GM12878 (cell line): ENCODE measurements around the gene MAD1L1. TPM values are rescaled to one million over a fixed set of nuclear protein-coding genes. Genes with fewer than 3 reads are reported as not detected.

Experiments
- ATAC-seq: fragments of 200-7000 bp; cut with Tn5 transposase; 3 replicates; pipeline ENCODE4 v1.9.1; 2020; ENCODE audit warnings: mild to moderate bottlenecking, moderate library complexity
- BruUV-seq: library from RNA; stranded (reverse); fragments of 400-500 nt; replicated peaks from 2 replicates; lab custom pipeline; 2021; lab: Mats Ljungman, UMichigan
- CTCF ChIA-PET: fragments of 300-600 bp; sonication (Branson Sonifier 250); formaldehyde crosslinking; extraction: SDS; loops from one replicate; lab custom pipeline; 2021; ENCODE audit warnings: inconsistent platforms; lab: Yijun Ruan, JAX
- POLR2A ChIA-PET: fragments of 350-600 bp; formaldehyde crosslinking; extraction: SDS; loops from one replicate; lab custom pipeline; 2021; ENCODE audit warnings: inconsistent platforms; lab: Charles Lee
- RAD21 ChIA-PET: fragments of 300-600 bp; sonication (Branson Sonifier 250); formaldehyde crosslinking; loops from one replicate; lab custom pipeline; 2023; ENCODE audit warnings: antibody characterized with exemption; ENCODE audit not compliant: unreplicated experiment; lab: Charles Lee
- SMC1A ChIA-PET: fragments of 300-600 bp; sonication (Branson Sonifier 250); formaldehyde crosslinking; loops from one replicate; lab custom pipeline; 2023; ENCODE audit not compliant: unreplicated experiment, uncharacterized antibody; lab: Charles Lee
- DNase-seq: peaks from one replicate; pipeline ENCODE4 v3.0.0-alpha.2; 2011; ENCODE audit warnings: low read depth, low spot score
- FAIRE-seq: peaks from 3 replicates; lab custom pipeline; 2011; peaks lifted over from hg19 to GRCh38; lab: Jason Lieb, UNC
- H2AFZ ChIP-seq: 2 replicates; pipeline ENCODE4 v1.6.0; 2011; ENCODE audit warnings: low read depth, low read length, control low read depth; ENCODE audit not compliant: control insufficient read depth
- H3K27ac ChIP-seq: 2 replicates; pipeline ENCODE4 v1.5.1; 2011; ENCODE audit warnings: control low read depth; ENCODE audit not compliant: control insufficient read depth, insufficient read depth
- H3K27me3 ChIP-seq, 2 experiments: replicated peaks in 1 of 2; 2 replicates each; pipeline versions ENCODE4 v1.6.0 to v1.6.1; 2011; ENCODE audit warnings: low read length in 1 of 2; ENCODE audit not compliant: control insufficient read depth in 2 of 2, insufficient read depth in 2 of 2
- H3K36me3 ChIP-seq, 2 experiments: 2 replicates each; pipeline ENCODE4 v1.5.1; 2011; ENCODE audit warnings: low read length in 1 of 2; ENCODE audit not compliant: control insufficient read depth in 2 of 2, insufficient read depth in 2 of 2
- H3K4me1 ChIP-seq: 2 replicates; pipeline ENCODE4 v1.6.1; 2011; ENCODE audit warnings: mild to moderate bottlenecking, low read length, moderate library complexity, mixed read lengths; ENCODE audit not compliant: control insufficient read depth, insufficient read depth
- H3K4me2 ChIP-seq: 2 replicates; pipeline ENCODE4 v1.6.0; 2011; ENCODE audit warnings: control low read depth; ENCODE audit not compliant: control insufficient read depth, insufficient read depth
- H3K4me3 ChIP-seq: fragments of 200-600 bp; sonication (generic); 2 replicates; pipeline ENCODE4 v1.5.1; 2016
- H3K79me2 ChIP-seq: 2 replicates; pipeline ENCODE4 v1.6.0; 2011; ENCODE audit warnings: low read length; ENCODE audit not compliant: control insufficient read depth, insufficient read depth
- H3K9ac ChIP-seq: 2 replicates; pipeline ENCODE4 v1.8.0; 2011; ENCODE audit warnings: low read length, control low read depth, mixed read lengths; ENCODE audit not compliant: control insufficient read depth, insufficient read depth
- H3K9me3 ChIP-seq: replicated peaks from 3 replicates; pipeline ENCODE4 v1.5.1; 2011; ENCODE audit warnings: mild to moderate bottlenecking, low read length; ENCODE audit not compliant: control insufficient read depth, insufficient read depth
- H4K20me1 ChIP-seq: 2 replicates; pipeline ENCODE4 v1.6.0; 2011; ENCODE audit not compliant: control insufficient read depth, insufficient read depth
- ASH2L ChIP-seq: fragments of 300-600, 200-600 bp; sonication (generic); IDR thresholded peaks from 2 replicates; pipeline ENCODE4 v1.6.1; 2017; ENCODE audit warnings: low read depth, mild to moderate bottlenecking, borderline replicate concordance
- BACH1 ChIP-seq: fragments of 450-650 bp; IDR thresholded peaks from 2 replicates; pipeline ENCODE4 v1.6.1; 2017; ENCODE audit warnings: mild to moderate bottlenecking, borderline replicate concordance
- CBX3 ChIP-seq: fragments of 200-600 bp; sonication (generic); IDR thresholded peaks from 2 replicates; pipeline ENCODE4 v1.6.1; 2016; ENCODE audit warnings: low read depth, borderline replicate concordance
- CHD1 ChIP-seq: IDR thresholded peaks from 2 replicates; pipeline ENCODE4 v1.6.1; 2012; ENCODE audit warnings: low read depth, low read length, improper control_type of control experiment
- IRF4 ChIP-seq: IDR thresholded peaks from 2 replicates; pipeline ENCODE4 v1.6.1; 2011; ENCODE audit warnings: low read depth, low read length
- MEF2A ChIP-seq: IDR thresholded peaks from 2 replicates; pipeline ENCODE4 v1.6.1; 2011; ENCODE audit warnings: low read depth, mild to moderate bottlenecking, low read length, moderate library complexity; ENCODE audit not compliant: insufficient read depth
- WGBS: methylation state at CpG from one replicate; pipeline ENCODE4 v1.1.6; 2016; ENCODE audit warnings: low lambda C conversion rate; ENCODE audit not compliant: insufficient replicate concordance, insufficient coverage; ENCODE audit errors: missing lambda C conversion rate; 5-methylcytosine and 5-hydroxymethylcytosine counted together
- in situ Hi-C: fragments of 300-500 bp; cut with MboI; formaldehyde crosslinking; loops from 9 replicates; pipeline ENCODE4 v1.14.3; 2018; ENCODE audit warnings: mixed read lengths
- intact Hi-C: fragments of 100-400 bp; cut with micrococcal nuclease; formaldehyde crosslinking; loops from one replicate; pipeline ENCODE4 v1.14.2; 2022; ENCODE audit not compliant: unreplicated experiment
- polyA plus RNA-seq, 11 experiments: library from polyadenylated mRNA; depleted of rRNA in 4 of 11; unstranded in 6 of 11; stranded (reverse) in 5 of 11; fragments of >200 nt; fragmentation: Nextera tagmentation in 4 of 11; fragmentation: Illumina TruSeq in 1 of 11; extraction: Ambion mirVana in 4 of 11; extraction: Trizol in 1 of 11; gene quantifications; 1 replicate in 1 of 11; 2 replicates in 10 of 11; pipeline versions ENCODE4 v1.2.1 to v1.2.3, GENCODE V29; 2011 to 2016; ENCODE audit warnings: inconsistent platforms in 2 of 11, missing spikeins in 2 of 11, low read depth in 1 of 11
- total RNA-seq, 4 experiments: library from RNA; depleted of rRNA in 3 of 4; stranded (reverse); fragments of >200 nt in 3 of 4; fragmentation: Illumina TruSeq in 1 of 4; extraction: Trizol in 1 of 4; gene quantifications; 2 replicates each; pipeline versions ENCODE4 v1.2.1 to v1.2.3, GENCODE V29; 2013 to 2021
- TF ChIP-seq, protein P1 (sequence below): fragments of 450-650 bp; IDR thresholded peaks from 2 replicates; pipeline ENCODE4 v1.6.1; 2017; ENCODE audit warnings: mild to moderate bottlenecking, moderate library complexity

Gene MAD1L1
- total and polyA plus RNA-seq, 10 of the 15 experiments (the other 5 are each of a cell fraction or from before 2014, with no cell fraction given) = 2.2 to 76.8 (median 38.3) TPM

DNA sequence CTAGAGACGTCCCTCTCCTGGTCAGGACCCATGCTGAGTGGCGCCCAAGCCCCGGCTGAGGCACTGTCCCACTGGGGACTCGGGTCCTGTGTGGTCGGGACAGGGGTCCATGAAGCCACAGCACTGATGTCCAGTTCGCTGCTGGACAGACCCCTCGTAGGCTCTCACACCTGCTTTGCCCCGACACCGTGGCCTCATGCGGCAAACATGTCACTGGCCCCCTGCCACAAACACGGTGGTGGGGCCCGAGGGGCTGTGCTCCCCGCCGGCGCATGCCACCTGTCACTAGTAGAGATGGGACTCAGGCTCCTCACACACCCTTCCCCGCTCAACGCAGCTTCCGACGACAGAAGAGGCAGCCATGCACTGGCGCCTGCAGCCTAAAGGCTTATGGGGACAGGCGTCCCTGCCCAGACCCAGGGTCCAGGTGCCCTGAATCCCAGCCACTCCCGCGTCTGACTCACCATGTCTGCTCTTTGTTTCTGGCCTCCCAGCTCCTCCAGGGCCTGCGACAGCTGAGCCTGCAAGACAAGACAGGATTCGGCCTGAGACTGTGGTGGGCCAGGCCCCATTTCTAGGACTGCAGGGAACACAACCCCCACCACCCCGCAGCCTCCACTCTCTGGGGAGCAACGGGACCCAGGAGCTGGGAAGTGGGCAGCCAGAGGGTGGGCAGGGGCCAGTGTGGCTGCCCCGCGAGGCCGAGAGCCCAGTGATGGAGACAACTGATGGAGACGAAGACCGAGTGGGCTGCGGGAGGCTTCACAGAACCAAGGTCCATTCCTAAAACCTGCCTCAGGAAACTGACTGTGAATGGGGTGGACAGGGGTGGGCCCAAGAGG, 230.9 kb downstream of the MAD1L1 start:
- ChIA-PET SMC1A (no interaction called here), RAD21 (no interaction called here), CTCF (no interaction called here), POLR2A (no interaction called here)
- FAIRE-seq (no peak), ATAC-seq (no peak), DNase-seq (no peak)
- Histone ChIP-seq H3K4me2 (no peak overlapping the region), H3K4me3 (no peak overlapping the region), H3K36me3 (peaks cover 0 to 9% of the 10 kb centered on the region in 2 experiments; a peak in 2 of 4 replicates), H3K9ac (no peak overlapping the region), H3K27me3 (no peaks in the 10 kb centered on the region), H3K27ac (no peak overlapping the region), H3K79me2 (no peaks in the 10 kb centered on the region), H4K20me1 (no peaks in the 10 kb centered on the region), H3K9me3 (no peaks in the 10 kb centered on the region), H3K4me1 (no peaks in the 10 kb centered on the region; the same call in 1 of the 2 replicates), H2AFZ (no peak overlapping the region)
- TF ChIP-seq, protein P1, sequence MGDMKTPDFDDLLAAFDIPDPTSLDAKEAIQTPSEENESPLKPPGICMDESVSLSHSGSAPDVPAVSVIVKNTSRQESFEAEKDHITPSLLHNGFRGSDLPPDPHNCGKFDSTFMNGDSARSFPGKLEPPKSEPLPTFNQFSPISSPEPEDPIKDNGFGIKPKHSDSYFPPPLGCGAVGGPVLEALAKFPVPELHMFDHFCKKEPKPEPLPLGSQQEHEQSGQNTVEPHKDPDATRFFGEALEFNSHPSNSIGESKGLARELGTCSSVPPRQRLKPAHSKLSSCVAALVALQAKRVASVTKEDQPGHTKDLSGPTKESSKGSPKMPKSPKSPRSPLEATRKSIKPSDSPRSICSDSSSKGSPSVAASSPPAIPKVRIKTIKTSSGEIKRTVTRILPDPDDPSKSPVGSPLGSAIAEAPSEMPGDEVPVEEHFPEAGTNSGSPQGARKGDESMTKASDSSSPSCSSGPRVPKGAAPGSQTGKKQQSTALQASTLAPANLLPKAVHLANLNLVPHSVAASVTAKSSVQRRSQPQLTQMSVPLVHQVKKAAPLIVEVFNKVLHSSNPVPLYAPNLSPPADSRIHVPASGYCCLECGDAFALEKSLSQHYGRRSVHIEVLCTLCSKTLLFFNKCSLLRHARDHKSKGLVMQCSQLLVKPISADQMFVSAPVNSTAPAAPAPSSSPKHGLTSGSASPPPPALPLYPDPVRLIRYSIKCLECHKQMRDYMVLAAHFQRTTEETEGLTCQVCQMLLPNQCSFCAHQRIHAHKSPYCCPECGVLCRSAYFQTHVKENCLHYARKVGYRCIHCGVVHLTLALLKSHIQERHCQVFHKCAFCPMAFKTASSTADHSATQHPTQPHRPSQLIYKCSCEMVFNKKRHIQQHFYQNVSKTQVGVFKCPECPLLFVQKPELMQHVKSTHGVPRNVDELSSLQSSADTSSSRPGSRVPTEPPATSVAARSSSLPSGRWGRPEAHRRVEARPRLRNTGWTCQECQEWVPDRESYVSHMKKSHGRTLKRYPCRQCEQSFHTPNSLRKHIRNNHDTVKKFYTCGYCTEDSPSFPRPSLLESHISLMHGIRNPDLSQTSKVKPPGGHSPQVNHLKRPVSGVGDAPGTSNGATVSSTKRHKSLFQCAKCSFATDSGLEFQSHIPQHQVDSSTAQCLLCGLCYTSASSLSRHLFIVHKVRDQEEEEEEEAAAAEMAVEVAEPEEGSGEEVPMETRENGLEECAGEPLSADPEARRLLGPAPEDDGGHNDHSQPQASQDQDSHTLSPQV = no peak
- TF ChIP-seq IRF4 (no peak), ASH2L (no peak), BACH1 (no peak), MEF2A (no peak), CBX3 (no peak), CHD1 (no peak)
- in situ Hi-C loops (no loop called here), intact Hi-C loops (no loop called here)
- 90% methylated on average over 32 of the region's 33 CpGs for WGBS
- no TSS peak for BruUV-seq
